Testis (tissue), 3 donors: ENCODE measurements around the gene SLCO4A1. TPM values are rescaled to one million over a fixed set of nuclear protein-coding genes. Genes with fewer than 3 reads are reported as not detected.

Source experiments
- DNase-seq: peaks from one replicate; pipeline ENCODE4 v3.0.0-alpha.2; 2019
- H3K27ac ChIP-seq, 2 donors: fragments of 200-600 bp; sonication (generic); one replicate each; pipeline ENCODE4 v1.5.1; 2019
- H3K27me3 ChIP-seq: fragments of 200-600 bp; sonication (generic); one replicate; pipeline ENCODE4 v1.5.1; 2019
- H3K36me3 ChIP-seq: fragments of 200-600 bp; sonication (generic); one replicate; pipeline ENCODE4 v1.5.1; 2017; ENCODE audit warnings: low read depth; ENCODE audit errors: missing control alignments
- H3K4me1 ChIP-seq: fragments of 200-600 bp; sonication (generic); one replicate; pipeline ENCODE4 v1.5.1; 2019
- H3K4me3 ChIP-seq, 2 donors: fragments of 200-600 bp; sonication (generic); one replicate each; pipeline ENCODE4 v1.5.1; 2017 to 2019
- H3K9me3 ChIP-seq: fragments of 200-600 bp; sonication (generic); one replicate; pipeline ENCODE4 v1.5.1; 2017
- POLR2A ChIP-seq: fragments of 450-650 bp; IDR thresholded peaks from one replicate; pipeline ENCODE4 v1.6.1; 2017; ENCODE audit warnings: antibody characterized with exemption, mild to moderate bottlenecking, moderate library complexity
- WGBS, 2 donors: methylation state at CpG; one replicate each; pipeline ENCODE4 v1.1.5; 2018; 5-methylcytosine and 5-hydroxymethylcytosine counted together
- intact Hi-C: fragments of 100-400 bp; cut with DNase I; formaldehyde crosslinking; loops from one replicate; pipeline ENCODE4 v1.15.1; 2023; ENCODE audit warnings: low total_unique reads
- polyA plus RNA-seq: library from polyadenylated mRNA; stranded (reverse); fragments of 350-450 nt; fragmentation: Illumina TruSeq; extraction: RNeasy Lipid Tissue Mini Kit (QIAGEN cat#74804); gene quantifications from one replicate; pipeline ENCODE4 v1.2.3, GENCODE V29; 2014; ENCODE audit warnings: low read depth, low replicate concordance; ENCODE audit not compliant: insufficient read depth
- total RNA-seq, 2 donors: library from RNA; depleted of rRNA; stranded (reverse); fragments of >200 nt; gene quantifications; one replicate each; pipeline ENCODE4 v1.2.3, GENCODE V29; 2016
- TF ChIP-seq, protein P1 (sequence below), 3 experiments: fragments of 450-650 bp in 2 of 3; fragments of 200-600 bp in 1 of 3; sonication (generic) in 1 of 3; IDR thresholded peaks; one replicate each; pipeline ENCODE4 v1.5.1; 2016 to 2019; ENCODE audit warnings: antibody characterized with exemption in 3 of 3, mild to moderate bottlenecking in 2 of 3, moderate library complexity in 1 of 3

SLCO4A1 gene
- total and polyA plus RNA-seq, 3 donors from 2014 or later, result 4.2 to 14.2 (median 9.8) TPM

- H3K4me3 ChIP-seq, result no peak overlapping the region
- WGBS, 2 donors, result 86 to 91% methylated on average over 4 to 6 of the region's 6 CpGs
- no peak for DNase-seq
- no peaks in the 10 kb centered on the region for H3K27me3 ChIP-seq
- H3K4me1 ChIP-seq, result peaks cover 6% of the 10 kb centered on the region
- intact Hi-C loops, result loop anchor here (10.0 kb wide), 2 partner anchors 122 to 152 kb away; partner anchors contain the start of gene COL9A3
- TF ChIP-seq, protein P1, sequence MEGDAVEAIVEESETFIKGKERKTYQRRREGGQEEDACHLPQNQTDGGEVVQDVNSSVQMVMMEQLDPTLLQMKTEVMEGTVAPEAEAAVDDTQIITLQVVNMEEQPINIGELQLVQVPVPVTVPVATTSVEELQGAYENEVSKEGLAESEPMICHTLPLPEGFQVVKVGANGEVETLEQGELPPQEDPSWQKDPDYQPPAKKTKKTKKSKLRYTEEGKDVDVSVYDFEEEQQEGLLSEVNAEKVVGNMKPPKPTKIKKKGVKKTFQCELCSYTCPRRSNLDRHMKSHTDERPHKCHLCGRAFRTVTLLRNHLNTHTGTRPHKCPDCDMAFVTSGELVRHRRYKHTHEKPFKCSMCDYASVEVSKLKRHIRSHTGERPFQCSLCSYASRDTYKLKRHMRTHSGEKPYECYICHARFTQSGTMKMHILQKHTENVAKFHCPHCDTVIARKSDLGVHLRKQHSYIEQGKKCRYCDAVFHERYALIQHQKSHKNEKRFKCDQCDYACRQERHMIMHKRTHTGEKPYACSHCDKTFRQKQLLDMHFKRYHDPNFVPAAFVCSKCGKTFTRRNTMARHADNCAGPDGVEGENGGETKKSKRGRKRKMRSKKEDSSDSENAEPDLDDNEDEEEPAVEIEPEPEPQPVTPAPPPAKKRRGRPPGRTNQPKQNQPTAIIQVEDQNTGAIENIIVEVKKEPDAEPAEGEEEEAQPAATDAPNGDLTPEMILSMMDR (IDR thresholded peaks at IDR 0.05), result no peak
- no peak for TF ChIP-seq POLR2A
- H3K9me3 ChIP-seq, result no peaks in the 10 kb centered on the region
- H3K27ac ChIP-seq, result no peak overlapping the region
- H3K36me3 ChIP-seq, result no peaks in the 10 kb centered on the region
These were observed 20.1 kb downstream of the SLCO4A1 start for GRCh38 chr20:62662422-62662821.

DNA sequence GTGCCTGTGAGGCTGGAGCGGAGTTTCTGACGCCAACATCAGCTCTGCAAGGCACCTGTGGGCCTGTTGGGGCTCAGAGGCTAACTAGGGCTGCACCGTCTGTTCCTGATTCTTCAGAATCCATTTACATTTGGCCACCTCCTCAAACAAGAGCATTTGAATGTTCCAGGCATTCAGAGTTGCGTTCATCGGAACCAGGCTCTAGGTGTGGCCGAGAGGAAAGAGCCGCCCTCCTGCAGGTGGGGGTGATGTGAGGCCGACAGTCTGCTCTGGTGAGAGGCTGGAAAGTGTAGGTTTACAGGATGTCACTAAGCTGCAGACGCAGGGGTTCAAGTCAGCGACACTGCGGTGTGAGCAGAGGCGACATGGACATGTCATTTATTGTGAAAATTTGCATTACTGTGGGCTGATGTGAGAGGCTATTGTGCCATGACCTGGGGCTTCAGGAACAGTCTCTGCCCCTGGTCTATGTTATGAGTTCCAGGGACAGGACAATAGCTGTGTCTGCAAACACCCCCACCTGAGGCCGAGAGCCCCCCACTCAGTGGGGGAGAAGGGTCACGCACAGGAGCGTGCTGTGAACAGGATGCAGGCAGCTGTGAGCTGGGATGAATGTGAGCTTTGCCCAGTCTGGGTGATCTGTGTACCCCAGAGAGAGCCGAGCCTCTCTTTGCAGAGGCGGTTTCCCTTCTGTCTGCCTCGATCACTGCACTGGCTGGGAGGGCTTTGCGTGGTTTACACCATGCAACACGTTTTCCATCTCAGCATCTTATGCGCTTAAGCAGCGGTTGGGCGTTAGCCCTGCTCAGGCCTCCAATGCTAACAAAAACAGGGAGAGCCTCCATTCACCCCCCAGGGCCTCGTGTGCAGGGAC, 21.1 kb downstream of the SLCO4A1 start:
- no peaks in the 10 kb centered on the region for H3K36me3 ChIP-seq
- no peak for TF ChIP-seq POLR2A
- TF ChIP-seq, protein P1 (IDR thresholded peaks at IDR 0.05), result no peak
- H3K9me3 ChIP-seq, result no peaks in the 10 kb centered on the region
- peaks cover 9% of the 10 kb centered on the region for H3K4me1 ChIP-seq
- H3K27ac ChIP-seq, result no peak overlapping the region
- no peak overlapping the region for H3K4me3 ChIP-seq
- intact Hi-C loops, result loop anchor here (10.0 kb wide), 2 partner anchors 121 to 151 kb away; partner anchors contain the start of gene COL9A3
- 93% methylated on average over 21 to 24 of the region's 24 CpGs for WGBS, 2 donors
- DNase-seq, result no peak
- no peaks in the 10 kb centered on the region for H3K27me3 ChIP-seq

- 95% methylated on average over 9 to 18 of the region's 18 CpGs for WGBS, 2 donors
- H3K27me3 ChIP-seq, result no peaks in the 10 kb centered on the region
- no peak for TF ChIP-seq POLR2A
- no peak overlapping the region for H3K4me3 ChIP-seq
- H3K36me3 ChIP-seq, result no peaks in the 10 kb centered on the region
- no peaks in the 10 kb centered on the region for H3K9me3 ChIP-seq
- H3K4me1 ChIP-seq, result peaks cover 17% of the 10 kb centered on the region
- intact Hi-C loops, result loop anchor here (10.0 kb wide), 2 partner anchors 121 to 151 kb away; partner anchors contain the start of gene COL9A3
- H3K27ac ChIP-seq, result no peak overlapping the region
- DNase-seq, result no peak
These were observed 22.0 kb downstream of the SLCO4A1 start for GRCh38 chr20:62664019-62664971.

- no peaks in the 10 kb centered on the region for H3K9me3 ChIP-seq
- no peak for TF ChIP-seq POLR2A
- TF ChIP-seq, protein P1 (IDR thresholded peaks at IDR 0.05), result no peak
- H3K4me1 ChIP-seq, result peaks cover 19% of the 10 kb centered on the region
- no peak for DNase-seq
- WGBS, 2 donors, result 96% methylated on average over 12 of the region's 12 CpGs
- no peak overlapping the region for H3K27ac ChIP-seq
- no peak overlapping the region for H3K4me3 ChIP-seq
- intact Hi-C loops, result loop anchor here (10.0 kb wide), 2 partner anchors 120 to 150 kb away; partner anchors contain the start of gene COL9A3
- H3K27me3 ChIP-seq, result no peaks in the 10 kb centered on the region
- no peaks in the 10 kb centered on the region for H3K36me3 ChIP-seq
These were observed 23.0 kb downstream of the SLCO4A1 start for GRCh38 chr20:62665153-62665754.
